Liver (tissue), 3 donors: ENCODE results near the gene TRIM74.
"Not testable (repeated sequence)": the region's sequence is repeated elsewhere in the genome, so short reads cannot be mapped to it uniquely, and the experiment has no call there.

Experiments
- EGR1 ChIP-seq, 2 donors: IDR thresholded peaks; 2 replicates each; pipeline ENCODE4 v1.6.1; 2016 to 2018; ENCODE audit warnings: antibody characterized with exemption in 2 of 2, low read depth in 2 of 2
- GABPA ChIP-seq, 2 donors: IDR thresholded peaks in 1 of 2; conservative IDR thresholded peaks in 1 of 2; 2 replicates each; pipeline ENCODE4 v1.6.1; 2016; ENCODE audit warnings: antibody characterized with exemption in 2 of 2, mild to moderate bottlenecking in 1 of 2, moderate library complexity in 1 of 2
- HNF4G ChIP-seq: IDR thresholded peaks from 2 replicates; pipeline ENCODE4 v1.6.1; 2016; ENCODE audit warnings: antibody characterized with exemption
- JUND ChIP-seq, 2 donors: IDR thresholded peaks; 2 replicates each; pipeline ENCODE4 v1.6.1; 2016; ENCODE audit warnings: antibody characterized with exemption in 2 of 2
- RAD21 ChIP-seq, 2 donors: IDR thresholded peaks; 2 replicates each; pipeline ENCODE4 v1.6.1; 2016; ENCODE audit warnings: antibody characterized with exemption in 2 of 2, mild to moderate bottlenecking in 2 of 2
- SP1 ChIP-seq: IDR thresholded peaks from 2 replicates; pipeline ENCODE4 v1.6.1; 2018; ENCODE audit warnings: antibody characterized with exemption, mild to moderate bottlenecking
- TAF1 ChIP-seq: conservative IDR thresholded peaks from 2 replicates; pipeline ENCODE4 v1.6.1; 2016; ENCODE audit warnings: antibody characterized with exemption, mild to moderate bottlenecking
- YY1 ChIP-seq: IDR thresholded peaks from 2 replicates; pipeline ENCODE4 v1.6.1; 2016; ENCODE audit warnings: antibody characterized with exemption, mild to moderate bottlenecking
- TF ChIP-seq, protein P1 (sequence below): fragments of 150-350 bp; IDR thresholded peaks from 2 replicates; pipeline ENCODE4 v1.5.1; 2017; ENCODE audit warnings: improper control_type of control experiment, low read depth, low read length; ENCODE audit not compliant: missing input control
- TF ChIP-seq, protein P2 (sequence below): IDR thresholded peaks from 2 replicates; pipeline ENCODE4 v1.6.1; 2016; ENCODE audit warnings: antibody characterized with exemption, mild to moderate bottlenecking
- TF ChIP-seq, protein P3 (sequence below): IDR thresholded peaks from 2 replicates; pipeline ENCODE4 v1.6.1; 2016; ENCODE audit warnings: antibody characterized with exemption
- donor health status: healthy.
- donor health status: healthy.

DNA sequence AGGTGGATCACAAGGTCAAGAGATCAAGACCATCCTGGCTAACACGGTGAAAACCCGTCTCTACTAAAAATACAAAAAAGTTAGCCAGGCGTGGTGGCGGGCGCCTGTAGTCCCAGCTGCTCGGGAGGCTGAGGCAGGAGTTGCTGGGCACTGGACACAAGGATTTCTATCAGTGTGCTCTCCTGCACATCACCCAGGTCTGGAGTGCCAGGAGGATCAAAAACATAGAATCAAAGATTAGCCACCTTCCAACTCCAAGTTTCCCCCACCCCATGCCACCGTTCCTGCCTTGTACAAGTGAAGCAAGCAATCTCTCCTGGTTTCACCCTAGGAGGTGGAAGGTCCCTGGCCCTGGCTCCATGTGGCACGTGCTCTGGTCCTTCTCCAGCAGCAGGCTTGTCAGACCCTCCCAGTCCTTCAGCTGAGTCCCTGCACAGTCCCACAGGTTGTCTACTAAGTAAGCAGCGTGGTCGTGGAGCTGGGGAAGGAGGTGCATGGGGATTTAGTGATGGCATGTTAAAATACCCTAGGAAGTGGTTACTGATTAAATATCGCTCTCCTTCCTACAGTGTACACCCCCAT is 28.7 kb upstream of the TRIM74 start:
- TF ChIP-seq, protein P1, sequence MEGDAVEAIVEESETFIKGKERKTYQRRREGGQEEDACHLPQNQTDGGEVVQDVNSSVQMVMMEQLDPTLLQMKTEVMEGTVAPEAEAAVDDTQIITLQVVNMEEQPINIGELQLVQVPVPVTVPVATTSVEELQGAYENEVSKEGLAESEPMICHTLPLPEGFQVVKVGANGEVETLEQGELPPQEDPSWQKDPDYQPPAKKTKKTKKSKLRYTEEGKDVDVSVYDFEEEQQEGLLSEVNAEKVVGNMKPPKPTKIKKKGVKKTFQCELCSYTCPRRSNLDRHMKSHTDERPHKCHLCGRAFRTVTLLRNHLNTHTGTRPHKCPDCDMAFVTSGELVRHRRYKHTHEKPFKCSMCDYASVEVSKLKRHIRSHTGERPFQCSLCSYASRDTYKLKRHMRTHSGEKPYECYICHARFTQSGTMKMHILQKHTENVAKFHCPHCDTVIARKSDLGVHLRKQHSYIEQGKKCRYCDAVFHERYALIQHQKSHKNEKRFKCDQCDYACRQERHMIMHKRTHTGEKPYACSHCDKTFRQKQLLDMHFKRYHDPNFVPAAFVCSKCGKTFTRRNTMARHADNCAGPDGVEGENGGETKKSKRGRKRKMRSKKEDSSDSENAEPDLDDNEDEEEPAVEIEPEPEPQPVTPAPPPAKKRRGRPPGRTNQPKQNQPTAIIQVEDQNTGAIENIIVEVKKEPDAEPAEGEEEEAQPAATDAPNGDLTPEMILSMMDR: not testable (repeated sequence)
- not testable (repeated sequence) for TF ChIP-seq EGR1 (IDR thresholded peaks at IDR 0.05; ENCODE audit: low read depth in 2 of 2); YY1; TAF1; RAD21 (IDR thresholded peaks at IDR 0.05); GABPA (IDR thresholded peaks at IDR 0.05 in 1 of 2, conservative IDR thresholded peaks at IDR 0.05 in 1 of 2); HNF4G; JUND (IDR thresholded peaks at IDR 0.05); SP1
- TF ChIP-seq, protein P2, sequence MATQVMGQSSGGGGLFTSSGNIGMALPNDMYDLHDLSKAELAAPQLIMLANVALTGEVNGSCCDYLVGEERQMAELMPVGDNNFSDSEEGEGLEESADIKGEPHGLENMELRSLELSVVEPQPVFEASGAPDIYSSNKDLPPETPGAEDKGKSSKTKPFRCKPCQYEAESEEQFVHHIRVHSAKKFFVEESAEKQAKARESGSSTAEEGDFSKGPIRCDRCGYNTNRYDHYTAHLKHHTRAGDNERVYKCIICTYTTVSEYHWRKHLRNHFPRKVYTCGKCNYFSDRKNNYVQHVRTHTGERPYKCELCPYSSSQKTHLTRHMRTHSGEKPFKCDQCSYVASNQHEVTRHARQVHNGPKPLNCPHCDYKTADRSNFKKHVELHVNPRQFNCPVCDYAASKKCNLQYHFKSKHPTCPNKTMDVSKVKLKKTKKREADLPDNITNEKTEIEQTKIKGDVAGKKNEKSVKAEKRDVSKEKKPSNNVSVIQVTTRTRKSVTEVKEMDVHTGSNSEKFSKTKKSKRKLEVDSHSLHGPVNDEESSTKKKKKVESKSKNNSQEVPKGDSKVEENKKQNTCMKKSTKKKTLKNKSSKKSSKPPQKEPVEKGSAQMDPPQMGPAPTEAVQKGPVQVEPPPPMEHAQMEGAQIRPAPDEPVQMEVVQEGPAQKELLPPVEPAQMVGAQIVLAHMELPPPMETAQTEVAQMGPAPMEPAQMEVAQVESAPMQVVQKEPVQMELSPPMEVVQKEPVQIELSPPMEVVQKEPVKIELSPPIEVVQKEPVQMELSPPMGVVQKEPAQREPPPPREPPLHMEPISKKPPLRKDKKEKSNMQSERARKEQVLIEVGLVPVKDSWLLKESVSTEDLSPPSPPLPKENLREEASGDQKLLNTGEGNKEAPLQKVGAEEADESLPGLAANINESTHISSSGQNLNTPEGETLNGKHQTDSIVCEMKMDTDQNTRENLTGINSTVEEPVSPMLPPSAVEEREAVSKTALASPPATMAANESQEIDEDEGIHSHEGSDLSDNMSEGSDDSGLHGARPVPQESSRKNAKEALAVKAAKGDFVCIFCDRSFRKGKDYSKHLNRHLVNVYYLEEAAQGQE: not testable (repeated sequence)
- TF ChIP-seq, protein P3, sequence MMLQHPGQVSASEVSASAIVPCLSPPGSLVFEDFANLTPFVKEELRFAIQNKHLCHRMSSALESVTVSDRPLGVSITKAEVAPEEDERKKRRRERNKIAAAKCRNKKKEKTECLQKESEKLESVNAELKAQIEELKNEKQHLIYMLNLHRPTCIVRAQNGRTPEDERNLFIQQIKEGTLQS: not testable (repeated sequence)
